Measurements from ENCODE around the gene SH3PXD2A. TPM values are rescaled to one million over a fixed set of nuclear protein-coding genes. Genes with fewer than 3 reads are reported as not detected.
"Not testable (repeated sequence)": the region's sequence is repeated elsewhere in the genome, so short reads cannot be mapped to it uniquely, and the experiment has no call there.

The SH3PXD2A gene
- total and polyA plus RNA-seq, 4 experiments from 2014 or later: 0.39 to 17.5 (median 8.9) TPM

DNA sequence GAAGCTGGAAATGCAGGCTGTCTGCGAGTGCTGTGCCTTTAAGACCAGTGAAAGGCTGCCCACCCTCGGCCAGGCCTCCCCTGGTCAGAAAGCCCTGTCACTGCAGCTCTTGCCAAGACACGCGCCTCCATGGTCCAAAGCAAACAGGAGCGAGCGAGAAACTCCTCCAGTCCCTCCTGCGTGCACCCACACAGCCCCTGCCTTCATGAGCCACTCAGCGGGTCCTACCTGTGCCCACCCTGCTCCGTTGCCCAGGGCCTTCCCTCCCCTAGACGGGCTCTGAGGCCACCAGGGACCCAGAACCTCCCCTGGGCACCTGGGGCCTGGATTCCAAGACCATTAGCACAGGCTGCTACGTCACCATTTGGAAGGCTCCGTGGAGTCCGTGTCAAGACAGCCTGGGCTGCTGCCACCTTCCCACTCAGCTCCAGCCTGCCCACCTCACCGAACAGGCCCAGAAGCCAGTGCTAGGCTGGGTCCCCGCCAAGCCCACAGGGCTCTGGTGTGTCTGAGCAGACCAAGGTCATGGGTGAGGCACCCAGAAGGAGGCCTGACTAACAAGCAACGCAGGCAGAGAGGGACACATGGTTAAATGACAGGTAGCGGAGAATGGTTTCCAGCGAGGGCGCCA lies 217.3 kb downstream of the SH3PXD2A start:
- Mint-ChIP-seq H3K27ac (no peak overlapping the region), H3K27me3 (no peaks in the 10 kb centered on the region), H3K4me1 (peaks cover 0 to 5% (median 0%) of the 10 kb centered on the region in 4 donors), H3K4me3 (no peak overlapping the region), H3K36me3 (peaks cover 0 to 1% of the 10 kb centered on the region in 2 donors), H3K9me3 (no peaks in the 10 kb centered on the region)
- CTCF ChIA-PET (ENCODE audit: partially characterized antibody): interaction anchor here (1.3 kb wide), 1 partner anchor 48 kb away, joined by 3 read pairs; no protein-coding TSS in a partner anchor
- Histone ChIP-seq H3K27ac (ENCODE audit: low read depth, low read length) (no peak overlapping the region), H3K4me1 (ENCODE audit: insufficient read depth, low read length) (no peaks in the 10 kb centered on the region), H3K36me3 (ENCODE audit: insufficient read depth, low read length) (no peaks in the 10 kb centered on the region), H3K27me3 (ENCODE audit: insufficient read depth, low read length) (no peaks in the 10 kb centered on the region), H3K9me3 (ENCODE audit: control insufficient read depth in 1 of 2, low read length in 2 of 2) (no peaks in the 10 kb centered on the region), H3K4me3 (ENCODE audit: low read length in 2 of 2) (no peak overlapping the region)
- POLR2A ChIA-PET (ENCODE audit: partially characterized antibody): no interaction called here
- intact Hi-C loops (cut with micrococcal nuclease): no loop called here
- no peak for DNase-seq

DNA sequence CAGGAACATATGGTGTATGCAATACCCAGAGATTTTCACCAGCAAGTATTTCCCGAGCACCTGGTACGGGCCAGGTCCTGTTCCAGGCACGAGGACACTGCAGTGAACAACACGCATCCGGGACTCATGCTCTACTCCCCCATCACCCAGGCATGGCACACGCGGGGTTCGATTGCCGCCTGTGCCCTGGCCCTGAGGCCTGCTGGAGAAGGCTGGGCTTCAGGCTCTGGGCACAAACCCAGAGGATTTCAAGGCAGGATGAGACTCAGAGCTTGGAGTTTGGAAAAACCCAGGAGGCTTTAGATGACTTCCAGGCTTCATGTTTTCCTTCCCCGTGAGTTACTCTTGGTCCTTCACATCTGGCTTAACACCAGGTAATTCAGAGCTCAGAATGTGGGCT lies 218.4 kb downstream of the SH3PXD2A start:
- no peaks in the 10 kb centered on the region for H3K27me3 ChIP-seq (ENCODE audit: insufficient read depth, low read length)
- H3K9me3 Mint-ChIP-seq: no peaks in the 10 kb centered on the region
- H3K4me1 ChIP-seq (ENCODE audit: insufficient read depth, low read length): no peaks in the 10 kb centered on the region
- H3K27ac Mint-ChIP-seq: peak overlapping the region in 3 of 7 donors; percentile 8 to 69 (median 62)
- intact Hi-C loops (cut with micrococcal nuclease): no loop called here
- no peak for DNase-seq
- H3K36me3 Mint-ChIP-seq: peaks cover 0 to 1% of the 10 kb centered on the region in 2 donors
- H3K27ac ChIP-seq (ENCODE audit: low read depth, low read length): no peak overlapping the region
- H3K4me3 ChIP-seq (ENCODE audit: low read length in 2 of 2): no peak overlapping the region
- H3K27me3 Mint-ChIP-seq: no peaks in the 10 kb centered on the region
- no peak overlapping the region for H3K4me3 Mint-ChIP-seq
- POLR2A ChIA-PET (ENCODE audit: partially characterized antibody): no interaction called here
- no peaks in the 10 kb centered on the region for H3K9me3 ChIP-seq (ENCODE audit: control insufficient read depth in 1 of 2, low read length in 2 of 2)
- H3K4me1 Mint-ChIP-seq: peaks cover 0 to 5% (median 0%) of the 10 kb centered on the region in 4 donors
- H3K36me3 ChIP-seq (ENCODE audit: insufficient read depth, low read length): no peaks in the 10 kb centered on the region
- CTCF ChIA-PET (ENCODE audit: partially characterized antibody): interaction anchor here (0.8 to 1.3 kb wide), 2 partner anchors 28 to 49 kb away, joined by 3 read pairs; no protein-coding TSS in a partner anchor

DNA sequence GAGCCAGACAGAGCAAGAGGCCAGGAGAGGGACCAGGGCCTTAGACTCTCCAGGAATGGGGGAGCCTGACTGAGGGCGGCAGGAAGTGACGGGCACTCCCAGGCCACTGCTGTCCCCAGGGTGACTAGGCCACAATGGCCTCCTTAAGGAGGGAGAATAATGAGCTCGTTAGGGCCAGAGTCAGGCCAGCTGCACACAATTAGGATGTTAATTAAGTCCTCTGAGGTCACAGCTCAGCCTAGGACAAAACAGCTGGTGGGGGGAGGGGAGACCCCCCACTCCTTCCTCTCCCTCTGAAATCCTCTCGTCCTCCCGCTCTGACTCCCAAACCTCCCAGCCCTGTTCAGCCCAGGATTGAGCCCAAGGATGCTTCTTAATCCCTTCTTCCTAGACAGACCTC lies 218.9 kb downstream of the SH3PXD2A start:
- Histone ChIP-seq H3K9me3 (ENCODE audit: control insufficient read depth in 1 of 2, low read length in 2 of 2) (no peaks in the 10 kb centered on the region), H3K27ac (ENCODE audit: low read depth, low read length) (no peak overlapping the region), H3K27me3 (ENCODE audit: insufficient read depth, low read length) (no peaks in the 10 kb centered on the region), H3K4me1 (ENCODE audit: insufficient read depth, low read length) (no peaks in the 10 kb centered on the region), H3K36me3 (ENCODE audit: insufficient read depth, low read length) (no peaks in the 10 kb centered on the region), H3K4me3 (ENCODE audit: low read length in 2 of 2) (no peak overlapping the region)
- H3K36me3 Mint-ChIP-seq: peaks cover 0 to 1% of the 10 kb centered on the region in 2 donors
- peaks cover 0 to 5% (median under 1%) of the 10 kb centered on the region in 4 donors for H3K4me1 Mint-ChIP-seq
- intact Hi-C loops (cut with micrococcal nuclease): no loop called here
- no peaks in the 10 kb centered on the region for H3K9me3 Mint-ChIP-seq
- no peak overlapping the region for H3K4me3 Mint-ChIP-seq
- no peak for DNase-seq
- peak overlapping the region in 3 of 7 donors; percentile 8 to 79 (median 62) for H3K27ac Mint-ChIP-seq
- CTCF ChIA-PET (ENCODE audit: partially characterized antibody): no interaction called here
- POLR2A ChIA-PET (ENCODE audit: partially characterized antibody): no interaction called here
- H3K27me3 Mint-ChIP-seq: no peaks in the 10 kb centered on the region

DNA sequence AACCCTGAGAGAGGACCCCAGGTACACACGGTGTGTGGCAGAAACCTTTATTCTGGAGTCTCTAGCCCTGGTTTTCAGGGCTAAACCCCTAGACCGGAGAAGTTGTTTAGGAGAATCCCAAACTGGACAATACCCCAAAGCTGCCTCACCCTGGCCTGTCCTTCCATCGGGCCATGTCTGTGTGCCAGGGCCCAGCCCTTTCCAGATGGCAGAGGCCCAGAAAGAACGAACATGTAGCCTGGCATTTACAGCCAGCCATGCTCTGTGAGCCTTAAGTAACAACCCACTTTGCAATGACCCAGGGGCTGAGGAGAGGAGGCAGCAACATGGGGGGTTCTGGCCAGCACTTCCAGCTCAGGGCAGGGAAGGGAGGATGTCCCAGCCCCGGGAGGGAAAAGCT lies 219.8 kb downstream of the SH3PXD2A start:
- no peaks in the 10 kb centered on the region for H3K9me3 ChIP-seq (ENCODE audit: control insufficient read depth in 1 of 2, low read length in 2 of 2)
- no peaks in the 10 kb centered on the region for H3K4me1 ChIP-seq (ENCODE audit: insufficient read depth, low read length)
- H3K27ac ChIP-seq (ENCODE audit: low read depth, low read length): no peak overlapping the region
- Mint-ChIP-seq H3K36me3 (peaks cover 0 to 1% of the 10 kb centered on the region in 2 donors), H3K27me3 (no peaks in the 10 kb centered on the region), H3K4me3 (no peak overlapping the region), H3K9me3 (no peaks in the 10 kb centered on the region), H3K4me1 (peaks cover 0 to 5% (median under 1%) of the 10 kb centered on the region in 4 donors), H3K27ac (no peak overlapping the region)
- CTCF ChIA-PET (ENCODE audit: partially characterized antibody): no interaction called here
- no peak for DNase-seq
- H3K36me3 ChIP-seq (ENCODE audit: insufficient read depth, low read length): no peaks in the 10 kb centered on the region
- H3K4me3 ChIP-seq (ENCODE audit: low read length in 2 of 2): no peak overlapping the region
- intact Hi-C loops (cut with micrococcal nuclease): no loop called here
- no peaks in the 10 kb centered on the region for H3K27me3 ChIP-seq (ENCODE audit: insufficient read depth, low read length)
- POLR2A ChIA-PET (ENCODE audit: partially characterized antibody): no interaction called here

DNA sequence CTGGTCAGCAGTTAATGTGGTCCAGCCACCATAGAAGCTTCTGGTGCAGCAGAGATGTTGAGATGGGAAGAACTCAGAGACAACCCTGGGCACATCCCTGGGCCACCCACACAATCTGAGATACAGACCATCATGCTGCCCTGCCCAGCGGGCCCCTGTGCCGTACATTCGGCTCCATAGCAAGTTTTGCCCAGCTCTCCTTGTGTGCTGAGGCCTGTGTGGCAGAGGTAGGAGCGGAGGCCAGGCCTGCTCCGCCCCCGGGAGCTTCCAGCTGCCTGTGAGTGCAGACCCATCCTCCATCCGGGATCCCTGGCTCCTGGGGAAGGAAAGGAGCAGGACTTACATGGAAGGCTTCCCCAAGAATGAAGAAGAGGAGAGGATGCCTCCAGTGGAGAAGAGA lies 221.5 kb downstream of the SH3PXD2A start:
- no peaks in the 10 kb centered on the region for H3K36me3 ChIP-seq (ENCODE audit: insufficient read depth, low read length)
- no peak for DNase-seq
- no peaks in the 10 kb centered on the region for H3K9me3 Mint-ChIP-seq
- H3K27me3 ChIP-seq (ENCODE audit: insufficient read depth, low read length): no peaks in the 10 kb centered on the region
- ChIA-PET CTCF (ENCODE audit: partially characterized antibody) (interaction anchor here (0.6 kb wide), 1 partner anchor 27 kb away, joined by 3 read pairs; no protein-coding TSS in a partner anchor), POLR2A (ENCODE audit: partially characterized antibody) (interaction anchor here (0.9 kb wide), 1 partner anchor 52 kb away, joined by 3 read pairs; no protein-coding TSS in a partner anchor)
- H3K4me3 Mint-ChIP-seq: no peak overlapping the region
- H3K36me3 Mint-ChIP-seq: peaks cover 0 to under 1% of the 10 kb centered on the region in 2 donors
- no peak overlapping the region for H3K27ac ChIP-seq (ENCODE audit: low read depth, low read length)
- peaks cover 0 to 2% (median under 1%) of the 10 kb centered on the region in 4 donors for H3K4me1 Mint-ChIP-seq
- H3K9me3 ChIP-seq (ENCODE audit: control insufficient read depth in 1 of 2, low read length in 2 of 2): no peaks in the 10 kb centered on the region
- intact Hi-C loops (cut with micrococcal nuclease): no loop called here
- no peaks in the 10 kb centered on the region for H3K27me3 Mint-ChIP-seq
- no peaks in the 10 kb centered on the region for H3K4me1 ChIP-seq (ENCODE audit: insufficient read depth, low read length)
- H3K27ac Mint-ChIP-seq: no peak overlapping the region
- H3K4me3 ChIP-seq (ENCODE audit: low read length in 2 of 2): no peak overlapping the region

DNA sequence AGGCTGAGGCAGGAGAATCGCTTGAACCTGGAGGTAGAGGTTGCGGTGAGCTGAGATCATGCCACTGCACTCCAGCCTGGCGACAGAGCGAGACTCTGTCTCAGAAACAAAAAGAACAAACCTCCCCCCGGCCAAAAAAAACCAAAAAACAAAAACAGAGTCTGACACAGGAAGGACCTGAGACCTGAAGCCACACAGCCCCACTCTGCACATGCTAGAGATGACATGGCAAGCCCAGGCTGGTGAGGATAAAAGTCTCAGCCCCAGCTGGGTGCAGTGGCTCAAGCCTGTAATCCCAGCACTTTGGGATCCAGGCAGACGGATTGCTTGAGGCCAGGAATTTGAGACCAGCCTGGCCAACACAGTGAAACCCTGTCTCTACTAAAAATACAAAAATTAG lies 222.5 kb downstream of the SH3PXD2A start:
- H3K27ac ChIP-seq (ENCODE audit: low read depth, low read length); H3K27me3 ChIP-seq (ENCODE audit: insufficient read depth, low read length); DNase-seq; H3K9me3 ChIP-seq (ENCODE audit: control insufficient read depth in 1 of 2, low read length in 2 of 2); H3K36me3 ChIP-seq (ENCODE audit: insufficient read depth, low read length); H3K4me1 Mint-ChIP-seq; H3K4me3 Mint-ChIP-seq; H3K4me3 ChIP-seq (ENCODE audit: low read length in 2 of 2); CTCF ChIA-PET (ENCODE audit: partially characterized antibody); intact Hi-C loops (cut with micrococcal nuclease); H3K27me3 Mint-ChIP-seq; H3K4me1 ChIP-seq (ENCODE audit: insufficient read depth, low read length); H3K9me3 Mint-ChIP-seq; H3K36me3 Mint-ChIP-seq: not testable (repeated sequence)
- POLR2A ChIA-PET (ENCODE audit: partially characterized antibody): interaction anchor here (0.9 kb wide), 1 partner anchor 53 kb away, joined by 3 read pairs; no protein-coding TSS in a partner anchor
- H3K27ac Mint-ChIP-seq: peak overlapping the region in 1 of 7 donors; percentile 4

DNA sequence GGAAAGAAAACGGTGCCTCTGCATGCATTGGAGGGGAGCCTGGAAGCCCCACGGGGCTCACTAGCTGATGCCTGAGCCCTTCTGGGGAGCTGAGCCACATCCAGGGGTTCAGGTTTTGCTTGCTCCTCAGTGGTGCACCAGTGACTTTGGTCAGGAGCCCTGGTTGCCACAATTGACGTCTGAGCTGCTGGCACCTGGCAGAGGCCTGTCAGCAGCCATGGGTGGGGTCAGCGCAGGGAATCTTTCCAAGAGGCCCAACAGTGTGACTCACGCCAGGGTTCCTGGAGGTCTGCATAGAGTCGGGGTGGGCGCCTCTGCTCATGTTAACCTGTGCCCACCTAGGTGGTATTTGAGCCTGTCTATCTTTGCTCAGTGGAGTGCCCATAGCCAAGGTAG lies 223.1 kb downstream of the SH3PXD2A start:
- no peaks in the 10 kb centered on the region for H3K36me3 ChIP-seq (ENCODE audit: insufficient read depth, low read length)
- CTCF ChIA-PET (ENCODE audit: partially characterized antibody): no interaction called here
- DNase-seq: no peak
- no peak overlapping the region for H3K4me3 Mint-ChIP-seq
- H3K4me3 ChIP-seq (ENCODE audit: low read length in 2 of 2): no peak overlapping the region
- no peaks in the 10 kb centered on the region for H3K4me1 ChIP-seq (ENCODE audit: insufficient read depth, low read length)
- H3K9me3 ChIP-seq (ENCODE audit: control insufficient read depth in 1 of 2, low read length in 2 of 2): no peaks in the 10 kb centered on the region
- H3K36me3 Mint-ChIP-seq: peaks cover 0 to 5% of the 10 kb centered on the region in 2 donors
- no peaks in the 10 kb centered on the region for H3K27me3 Mint-ChIP-seq
- H3K27me3 ChIP-seq (ENCODE audit: insufficient read depth, low read length): no peaks in the 10 kb centered on the region
- no peak overlapping the region for H3K27ac ChIP-seq (ENCODE audit: low read depth, low read length)
- intact Hi-C loops (cut with micrococcal nuclease): no loop called here
- POLR2A ChIA-PET (ENCODE audit: partially characterized antibody): no interaction called here
- no peak overlapping the region for H3K27ac Mint-ChIP-seq
- peaks cover 0 to 1% (median 0%) of the 10 kb centered on the region in 4 donors for H3K4me1 Mint-ChIP-seq
- no peaks in the 10 kb centered on the region for H3K9me3 Mint-ChIP-seq
